Mucosa of rectum (tissue), 2 donors: ENCODE measurements around the gene IQCN.
A peak's percentile ranks its signal among the peaks of the same experiment; 100 is the strongest.

Source experiments
- H3K27ac ChIP-seq, 2 donors: one replicate each; pipeline ENCODE4 v1.7.0; 2013; ENCODE audit warnings: inconsistent platforms in 2 of 2, low read depth in 2 of 2, low read length in 2 of 2
- H3K27me3 ChIP-seq, 2 donors: one replicate each; pipeline ENCODE4 v1.7.0; 2013; ENCODE audit warnings: low read length in 2 of 2; ENCODE audit not compliant: control insufficient read depth in 2 of 2, insufficient read depth in 2 of 2
- H3K36me3 ChIP-seq, 2 donors: one replicate each; pipeline ENCODE4 v1.7.0; 2013; ENCODE audit warnings: low read length in 2 of 2; ENCODE audit not compliant: control insufficient read depth in 2 of 2, insufficient read depth in 2 of 2
- H3K4me1 ChIP-seq, 2 donors: one replicate each; pipeline ENCODE4 v1.7.0; 2013; ENCODE audit warnings: low read length in 2 of 2, mild to moderate bottlenecking in 1 of 2; ENCODE audit not compliant: control insufficient read depth in 2 of 2, insufficient read depth in 2 of 2
- H3K4me3 ChIP-seq, 2 donors: one replicate each; pipeline ENCODE4 v1.7.0; 2013; ENCODE audit warnings: low read length in 2 of 2
- H3K9ac ChIP-seq, 2 donors: one replicate each; pipeline ENCODE4 v1.7.0; 2013; ENCODE audit warnings: low read length in 2 of 2, low read depth in 1 of 2, mild to moderate bottlenecking in 1 of 2
- H3K9me3 ChIP-seq, 2 donors: one replicate each; pipeline ENCODE4 v1.7.0; 2013; ENCODE audit warnings: low read length in 2 of 2; ENCODE audit not compliant: control insufficient read depth in 2 of 2
- donor health status: healthy.
- donor health status: Normal muscosa, but diverticular disease.

The IQCN gene

GRCh38 chr19:18223860-18224524 is 50.3 kb downstream of the IQCN start:
- Histone ChIP-seq H3K4me3 (peak overlapping the region; percentile 62 to 83), H3K9ac (peak overlapping the region; percentile 42 to 60), H3K27me3 (peaks cover 14 to 22% of the 10 kb centered on the region in 2 donors), H3K36me3 (no peaks in the 10 kb centered on the region), H3K9me3 (no peaks in the 10 kb centered on the region), H3K27ac (no peak overlapping the region), H3K4me1 (peaks cover 4 to 11% of the 10 kb centered on the region in 2 donors)

GRCh38 chr19:18221815-18222725 is 52.2 kb downstream of the IQCN start:
- peaks cover 14 to 20% of the 10 kb centered on the region in 2 donors for H3K27me3 ChIP-seq

GRCh38 chr19:18220632-18221275 is 53.5 kb downstream of the IQCN start:
- Histone ChIP-seq H3K27ac (no peak overlapping the region), H3K9me3 (no peaks in the 10 kb centered on the region), H3K4me3 (no peak overlapping the region), H3K27me3 (peaks cover 12 to 13% of the 10 kb centered on the region in 2 donors), H3K9ac (no peak overlapping the region), H3K4me1 (peaks cover 4 to 11% of the 10 kb centered on the region in 2 donors), H3K36me3 (no peaks in the 10 kb centered on the region)

More at GRCh38 chr19:18221815-18222725, 52.2 kb downstream of the IQCN start:
- Histone ChIP-seq H3K4me3 (no peak overlapping the region), H3K4me1 (peaks cover 4 to 11% of the 10 kb centered on the region in 2 donors), H3K27ac (no peak overlapping the region), H3K9me3 (no peaks in the 10 kb centered on the region), H3K36me3 (no peaks in the 10 kb centered on the region), H3K9ac (no peak overlapping the region)

GRCh38 chr19:18219911-18220631 is 54.2 kb downstream of the IQCN start:
- Histone ChIP-seq H3K4me3 (no peak overlapping the region), H3K36me3 (no peaks in the 10 kb centered on the region), H3K4me1 (peaks cover 4 to 10% of the 10 kb centered on the region in 2 donors), H3K9ac (no peak overlapping the region), H3K27me3 (peaks cover 5 to 7% of the 10 kb centered on the region in 2 donors), H3K9me3 (no peaks in the 10 kb centered on the region), H3K27ac (no peak overlapping the region)

- Histone ChIP-seq H3K4me3 (no peak overlapping the region), H3K9me3 (no peaks in the 10 kb centered on the region), H3K27me3 (peaks cover 0 to 4% of the 10 kb centered on the region in 2 donors), H3K27ac (no peak overlapping the region), H3K36me3 (no peaks in the 10 kb centered on the region), H3K4me1 (no peaks in the 10 kb centered on the region), H3K9ac (no peak overlapping the region)
Observed at GRCh38 chr19:18218600-18218999, 55.7 kb downstream of the IQCN start.

GRCh38 chr19:18218159-18218558 is 56.1 kb downstream of the IQCN start:
- no peaks in the 10 kb centered on the region for H3K36me3 ChIP-seq
- no peak overlapping the region for H3K27ac ChIP-seq
- no peak overlapping the region for H3K9ac ChIP-seq
- no peaks in the 10 kb centered on the region for H3K4me1 ChIP-seq
- no peak overlapping the region for H3K4me3 ChIP-seq
- H3K9me3 ChIP-seq, result no peaks in the 10 kb centered on the region
- H3K27me3 ChIP-seq, result peaks cover 0 to 4% of the 10 kb centered on the region in 2 donors

- Histone ChIP-seq H3K4me1 (no peaks in the 10 kb centered on the region), H3K27ac (no peak overlapping the region), H3K9me3 (no peaks in the 10 kb centered on the region), H3K4me3 (no peak overlapping the region), H3K9ac (no peak overlapping the region), H3K36me3 (no peaks in the 10 kb centered on the region), H3K27me3 (no peaks in the 10 kb centered on the region)
Observed at GRCh38 chr19:18216789-18217188, 57.5 kb downstream of the IQCN start.

- no peak overlapping the region for H3K4me3 ChIP-seq
- no peak overlapping the region for H3K9ac ChIP-seq
- no peaks in the 10 kb centered on the region for H3K4me1 ChIP-seq
- no peaks in the 10 kb centered on the region for H3K9me3 ChIP-seq
- H3K27me3 ChIP-seq, result no peaks in the 10 kb centered on the region
- no peak overlapping the region for H3K27ac ChIP-seq
- H3K36me3 ChIP-seq, result no peaks in the 10 kb centered on the region
Observed at GRCh38 chr19:18214779-18215433, 59.3 kb downstream of the IQCN start.

- Histone ChIP-seq H3K4me3 (no peak overlapping the region), H3K4me1 (no peaks in the 10 kb centered on the region), H3K9me3 (no peaks in the 10 kb centered on the region), H3K36me3 (no peaks in the 10 kb centered on the region), H3K9ac (no peak overlapping the region), H3K27ac (no peak overlapping the region), H3K27me3 (peaks cover 0 to 5% of the 10 kb centered on the region in 2 donors)
Observed at GRCh38 chr19:18211683-18212082, 62.6 kb downstream of the IQCN start.
